NCI-H2029 treated with DMSO at 0.1 percent for 48 hours (cell line): Measurements from ENCODE around the gene SEC23IP.
A peak's percentile ranks its signal among the peaks of the same experiment; 100 is the strongest.
"Not testable (repeated sequence)": the region's sequence is repeated elsewhere in the genome, so short reads cannot be mapped to it uniquely, and the experiment has no call there.

Source experiments
- DNase-seq: peaks from one replicate; lab custom pipeline; 2025; lab: John Stamatoyannopoulos, UW

The SEC23IP gene

GRCh38 chr10:119892188-119893065, at the start of gene SEC23IP:
Gene SEC23IP (plus strand): TSS chr10:119892730. CDS start chr10:119892783, 53 bp downstream.
- peak; percentile 58 for DNase-seq

- no peak for DNase-seq
These were observed 46.9 kb upstream of the SEC23IP start for GRCh38 chr10:119845656-119846055.

DNA sequence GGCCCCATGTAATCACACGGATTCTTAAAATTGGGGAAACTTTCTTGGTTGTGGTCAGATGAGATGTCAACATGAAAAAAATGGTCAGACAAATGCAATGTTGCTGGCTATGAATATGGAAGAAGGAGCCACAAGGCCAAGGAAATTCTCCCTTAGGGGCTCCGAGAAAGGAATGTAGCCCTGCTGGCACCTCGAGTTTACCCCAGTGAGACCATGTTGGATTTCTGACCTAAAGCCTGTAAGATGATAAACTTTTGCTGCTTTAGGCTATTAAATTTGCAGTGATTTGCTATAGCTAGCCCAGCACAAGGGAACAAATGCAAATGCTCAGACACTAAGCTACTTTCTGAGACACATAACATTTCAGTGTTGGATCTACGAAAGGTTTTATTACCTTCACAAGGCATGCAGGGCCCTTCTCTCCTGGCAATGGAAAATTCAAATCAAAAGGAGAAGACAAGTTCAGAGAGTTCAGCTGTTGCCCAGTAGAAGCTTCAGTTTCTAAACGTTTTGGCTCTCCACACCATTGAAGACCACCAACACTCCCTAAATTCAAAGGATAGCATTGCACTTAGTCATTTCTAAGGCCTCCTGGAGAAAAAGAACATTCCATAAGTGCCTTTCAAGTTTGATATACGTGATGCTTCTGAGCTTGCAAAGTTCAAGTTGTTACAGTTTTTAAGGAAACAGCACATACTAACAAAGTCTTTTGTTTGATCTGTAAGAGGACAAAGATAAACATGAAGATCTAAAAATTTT, 43.3 kb upstream of the SEC23IP start:
- no peak for DNase-seq

- DNase-seq: no peak
These were observed 42.6 kb upstream of the SEC23IP start for GRCh38 chr10:119849944-119850343.

GRCh38 chr10:119852277-119852676, 40.3 kb upstream of the SEC23IP start:
- no peak for DNase-seq

DNA sequence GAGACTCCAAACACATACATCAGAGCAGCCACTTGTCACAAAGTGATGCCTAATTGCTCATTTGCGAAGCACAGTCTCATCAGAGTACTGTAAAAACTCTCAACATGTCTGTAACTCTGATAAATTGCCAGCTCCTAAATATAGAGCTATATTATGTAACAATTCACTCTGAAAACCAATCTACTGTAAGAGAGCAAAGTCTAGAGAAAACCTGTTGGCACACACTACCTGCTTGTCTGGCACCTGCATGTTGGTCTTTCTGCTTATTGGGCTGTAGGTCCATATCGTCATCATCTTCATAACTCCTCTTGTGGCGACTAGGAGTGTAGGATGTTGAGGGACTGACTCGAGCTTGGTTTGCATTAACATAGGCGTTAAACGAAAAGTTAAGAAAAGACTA, 39.7 kb upstream of the SEC23IP start:
- no peak for DNase-seq

GRCh38 chr10:119853574-119853973, 39.0 kb upstream of the SEC23IP start:
- no peak for DNase-seq

- DNase-seq: no peak
These were observed 34.5 kb upstream of the SEC23IP start for GRCh38 chr10:119858063-119858462.

DNA sequence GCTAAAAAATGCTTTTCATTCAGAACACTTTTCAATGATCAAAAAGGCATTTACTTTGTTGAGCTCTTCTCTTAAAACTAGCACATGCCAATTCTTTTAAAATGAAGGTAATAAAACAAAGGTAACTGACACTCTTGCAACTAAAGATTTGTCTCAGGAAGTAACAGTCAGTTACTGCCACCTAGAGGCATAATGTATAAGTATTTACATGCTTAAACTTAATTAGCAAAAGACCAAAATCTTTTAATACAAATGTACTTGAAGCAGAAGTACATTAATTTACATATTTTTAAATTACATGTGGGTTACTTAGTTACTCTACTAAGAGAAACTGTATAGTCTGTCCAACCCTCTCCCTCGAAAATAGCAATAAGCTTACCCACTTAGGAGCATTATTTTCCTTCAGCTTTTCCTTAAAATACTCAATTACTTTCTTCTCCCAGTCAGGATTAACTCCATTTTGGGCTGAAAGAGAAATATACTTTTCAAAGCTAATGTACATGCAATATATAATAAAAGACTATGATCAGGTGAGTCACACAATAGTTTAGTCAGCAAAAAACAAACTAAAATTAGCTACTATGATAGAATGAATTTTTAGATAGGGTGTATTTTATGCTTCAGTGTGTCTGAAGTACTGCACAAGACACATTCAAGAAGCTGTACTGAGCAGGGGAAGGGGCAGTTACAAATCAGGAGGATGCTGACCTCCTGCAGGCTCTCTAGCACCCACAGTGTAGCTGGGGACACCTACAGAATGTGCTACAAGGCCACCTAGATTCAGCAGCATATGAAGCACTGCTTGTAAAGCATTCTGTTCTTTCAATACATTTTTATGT, 32.9 kb upstream of the SEC23IP start:
- peak; percentile 7 for DNase-seq

GRCh38 chr10:119860866-119861607, 31.5 kb upstream of the SEC23IP start:
- no peak for DNase-seq

DNA sequence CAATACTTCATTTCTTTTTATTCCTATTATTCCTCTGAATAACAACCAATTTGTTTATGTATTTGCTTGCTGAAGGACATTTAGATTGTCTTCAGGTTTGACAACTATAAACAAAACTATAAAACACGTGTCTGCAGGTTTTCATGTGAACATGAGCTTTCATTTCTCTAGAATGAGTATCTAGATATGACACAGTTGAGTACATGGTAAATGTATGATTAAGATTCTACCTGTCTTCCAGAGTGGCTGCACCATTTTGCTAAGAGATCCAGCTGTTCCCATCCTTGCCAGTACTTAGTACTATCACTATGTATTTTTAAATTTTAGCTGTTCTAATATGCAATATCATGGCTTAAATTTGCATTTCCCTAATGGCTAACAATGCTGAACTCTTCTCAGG, 30.0 kb upstream of the SEC23IP start:
- no peak for DNase-seq

DNA sequence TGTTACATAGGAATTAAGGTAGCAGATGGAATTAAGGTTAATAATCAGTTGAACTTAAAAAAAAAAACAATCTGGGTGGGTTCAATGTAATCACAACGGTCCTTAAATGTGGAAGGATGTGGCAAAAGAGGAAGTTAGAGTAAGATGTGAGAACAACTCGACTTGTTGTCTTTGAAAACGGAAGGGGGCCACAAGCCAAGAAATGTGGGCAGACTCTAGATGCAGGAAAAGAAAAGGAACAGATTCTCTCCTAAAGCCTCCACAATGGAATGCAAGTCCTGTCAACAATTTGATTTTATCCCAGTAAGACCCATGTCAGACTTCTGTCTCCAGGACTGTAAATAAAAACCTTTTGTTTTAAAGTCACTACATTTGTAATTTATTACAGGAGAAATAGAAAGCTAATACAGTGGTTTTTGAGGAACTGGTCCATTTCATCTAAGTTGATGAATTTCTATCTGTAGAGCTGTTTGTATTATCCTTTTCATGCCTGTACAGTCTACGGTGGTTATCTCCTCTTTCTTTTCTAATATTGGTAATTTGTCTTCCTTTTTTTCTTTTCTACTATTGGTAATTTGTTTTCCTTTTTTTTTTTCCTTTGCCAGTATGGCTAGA, 28.5 kb upstream of the SEC23IP start:
- no peak for DNase-seq

GRCh38 chr10:119865699-119866240, 26.8 kb upstream of the SEC23IP start:
- no peak for DNase-seq

GRCh38 chr10:119867317-119867716, 25.2 kb upstream of the SEC23IP start:
- DNase-seq: no peak

DNA sequence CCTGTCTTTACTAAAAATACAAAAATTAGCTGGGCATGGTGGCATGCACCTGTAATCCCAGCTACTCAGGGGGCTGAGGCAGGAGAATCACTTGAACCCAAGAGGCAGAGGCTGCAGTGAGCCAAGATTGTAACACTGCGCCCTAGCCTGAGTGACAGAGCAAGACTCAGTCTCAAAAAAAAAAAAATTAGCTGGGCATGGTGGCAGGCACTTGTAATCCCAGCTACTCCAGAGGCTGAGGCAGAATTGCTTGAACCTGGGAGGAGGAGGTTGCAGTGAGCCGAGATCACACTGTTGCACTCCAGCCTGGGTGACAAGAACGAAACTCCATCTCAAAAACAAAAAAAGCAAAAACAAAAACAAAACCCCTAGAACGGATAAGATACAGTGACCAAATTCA, 23.1 kb upstream of the SEC23IP start:
- not testable (repeated sequence) for DNase-seq

- no peak for DNase-seq
These were observed 20.5 kb upstream of the SEC23IP start for GRCh38 chr10:119871881-119872609.

DNA sequence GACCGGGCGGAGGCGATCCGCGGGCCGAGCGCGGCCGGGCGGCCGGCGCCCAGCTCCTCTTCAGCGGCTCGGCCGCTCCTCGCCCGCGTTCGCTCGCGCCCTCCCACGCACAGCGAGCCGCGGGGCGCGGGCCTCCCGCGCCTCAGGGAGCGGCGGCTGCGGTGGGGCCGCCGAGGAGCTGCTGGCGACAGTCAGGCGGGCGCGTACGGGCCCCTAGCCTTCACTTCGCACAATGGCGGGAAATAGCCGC, 20.0 kb upstream of the SEC23IP start, which contains the start of gene MCMBP:
MCMBP (minus strand) TSS at position 234 of the 250 bp plus-strand sequence. CDS start 259 bp downstream, outside the sequence.
- no peak for DNase-seq

DNA sequence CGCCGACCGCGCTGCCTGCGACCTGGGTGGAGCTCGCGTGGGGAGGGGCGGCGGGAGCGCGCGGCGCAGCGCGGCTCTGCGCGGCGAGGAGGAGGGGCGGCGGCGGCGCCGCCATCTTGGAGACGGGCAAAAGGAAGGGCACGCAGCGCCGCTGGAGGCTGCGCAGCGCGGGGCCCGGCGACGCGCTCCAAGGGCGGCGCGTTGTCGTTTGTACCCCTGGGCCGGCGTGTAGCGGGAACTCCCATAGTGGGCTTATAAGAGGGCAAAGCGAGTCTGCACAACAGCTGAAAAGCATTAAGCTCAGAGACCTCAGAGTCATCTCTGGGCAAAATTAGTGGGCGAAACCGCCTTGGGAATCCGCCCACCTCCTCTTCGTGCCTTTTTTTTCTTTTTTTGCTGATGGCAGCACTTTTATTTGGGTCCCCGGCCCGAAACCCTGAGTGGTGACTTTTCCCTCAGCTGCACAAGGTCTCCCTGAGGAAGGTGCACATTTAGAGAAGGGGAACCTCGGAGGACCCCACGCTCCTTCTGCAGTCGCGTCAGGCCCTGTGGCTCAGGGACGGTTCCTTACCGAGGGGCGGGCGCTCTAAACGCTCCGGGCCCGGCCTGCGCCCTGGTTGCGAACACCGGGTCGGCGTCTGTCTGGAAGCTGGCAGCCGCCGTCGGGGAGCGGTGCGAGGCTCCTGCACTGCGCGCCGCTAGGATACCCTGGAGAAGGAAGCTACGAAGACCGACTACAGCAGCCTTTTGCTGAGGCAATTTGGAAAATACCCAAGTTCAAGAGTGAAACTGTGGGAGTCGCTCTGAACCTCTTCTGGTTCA, 19.5 kb upstream of the SEC23IP start:
- peak; percentile 19 for DNase-seq

- no peak for DNase-seq
These were observed 14.0 kb upstream of the SEC23IP start for GRCh38 chr10:119878524-119878923.
